Heart left ventricle (tissue), 16 donors: ENCODE measurements around the gene PROKR2. TPM values are rescaled to one million over a fixed set of nuclear protein-coding genes. Genes with fewer than 3 reads are reported as not detected.

Experiments
- ATAC-seq, 4 donors: fragments of 200-7000 bp; cut with Tn5 transposase; one replicate each; pipeline ENCODE4 v1.9.1; 2020 to 2022; ENCODE audit warnings: moderate library complexity in 4 of 4, mild to moderate bottlenecking in 3 of 4, moderate number of reproducible peaks in 1 of 4
- DNase-seq, 5 donors: peaks; one replicate each; pipeline ENCODE4 v3.0.0-alpha.2; 2020
- H3K27ac ChIP-seq, 12 donors: fragments of 200-600 bp; sonication (generic) in 4 of 12; one replicate each; pipeline versions ENCODE4 v1.5.0 to v1.8.0; 2016 to 2022; ENCODE audit warnings: mild to moderate bottlenecking in 2 of 12
- H3K27me3 ChIP-seq, 9 donors: fragments of 200-600 bp; sonication (generic) in 2 of 9; one replicate each; pipeline versions ENCODE4 v1.5.1 to v1.8.0; 2016 to 2022; ENCODE audit warnings: mild to moderate bottlenecking in 3 of 9
- H3K36me3 ChIP-seq, 9 donors: fragments of 200-600 bp; sonication (generic) in 2 of 9; one replicate each; pipeline versions ENCODE4 v1.5.0 to v1.8.0; 2018 to 2022; ENCODE audit warnings: mild to moderate bottlenecking in 2 of 9
- H3K4me1 ChIP-seq, 12 donors: fragments of 200-600 bp; sonication (generic) in 4 of 12; one replicate each; pipeline versions ENCODE4 v1.5.0 to v1.8.0; 2016 to 2022; ENCODE audit warnings: mild to moderate bottlenecking in 3 of 12
- H3K4me3 ChIP-seq, 12 donors: fragments of 200-600 bp; sonication (generic) in 4 of 12; one replicate each; pipeline versions ENCODE4 v1.5.0 to v1.8.0; 2017 to 2022; ENCODE audit warnings: mild to moderate bottlenecking in 9 of 12, moderate library complexity in 4 of 12
- H3K9me3 ChIP-seq, 12 donors: fragments of 200-600 bp; sonication (generic) in 4 of 12; one replicate each; pipeline versions ENCODE4 v1.5.0 to v1.8.0; 2016 to 2022; ENCODE audit warnings: mild to moderate bottlenecking in 1 of 12
- CTCF ChIP-seq, 12 donors: fragments of 200-600 bp; sonication (generic) in 4 of 12; IDR thresholded peaks; one replicate each; pipeline versions ENCODE4 v1.5.0 to v1.8.0; 2018 to 2022; ENCODE audit warnings: antibody characterized with exemption in 12 of 12, mild to moderate bottlenecking in 5 of 12
- POLR2A ChIP-seq, 2 donors: fragments of 450-650 bp; IDR thresholded peaks; one replicate each; pipeline ENCODE4 v1.6.1; 2017; ENCODE audit warnings: antibody characterized with exemption in 2 of 2, mild to moderate bottlenecking in 2 of 2, moderate library complexity in 2 of 2
- WGBS, 4 donors: extraction: QIAGEN DNeasy Blood & Tissue Kit in 2 of 4; methylation state at CpG; one replicate each; pipeline versions ENCODE4 v1.1.5 to v1.1.7; 2013 to 2018; 5-methylcytosine and 5-hydroxymethylcytosine counted together
- intact Hi-C, 10 donors: fragments of 100-400 bp; cut with DNase I; formaldehyde crosslinking; loops; one replicate each; pipeline versions ENCODE4 v1.11.1 to v1.14.2; 2022
- polyA plus RNA-seq, 2 donors: library from polyadenylated mRNA; stranded (reverse); fragments of 200-250 nt; gene quantifications; one replicate each; pipeline ENCODE4 v1.2.3, GENCODE V29; 2013
- total RNA-seq, 9 donors: library from RNA; depleted of rRNA in 2 of 9; stranded (reverse); fragments of >200 nt in 2 of 9; fragmentation: NEBNext Ultra II Directional in 3 of 9; extraction: Animal tissue kit (Norgen Biotek cat#: 25700) in 3 of 9; gene quantifications; one replicate each; pipeline versions ENCODE4 v1.1.0 to v1.2.4, GENCODE V29; 2016 to 2023
- donor health status: ischemic (EF 13 %, LVEDD 7.1; RV severe dilation, severe dysfunction).
- donor health status: healthy with polysubstance abuse.
- donor health status: DM: no; HTN: yes; CAD: no.
- donor health status: DM: no; HTN: no; CAD: no.
- donor health status: ischemic (EF 25% LVEDD 6.9; RV normal size, moderate dysfunction).
- donor health status: ischemic (EF 25% LVEDD 5.7; RV mildly dilated, moderate dysfunction).
- donor health status: healthy.
- donor health status: DM: yes; HTN: yes; CAD: no.
- donor health status: ischemic (EF 35%, LVEDD 5.7; RV mildly dilated, moderate dysfunction).
- donor health status: nonischemic (EF 11% LVEDD 7.7; RV severe dilation, severe dysfunction).
- donor health status: DM: yes; HTN: yes; CAD: no.
- donor health status: PGD.
- donor health status: ischemic (EF 29% LVEDD 5.4; RV normal size, mild dysfunction).
- donor health status: nonischemic (EF 23%, LVEDD 6.1; RV moderate dilation, normal function).

Gene PROKR2
- total and polyA plus RNA-seq, 11 donors: not detected

GRCh38 chr20:5353624-5354496 lies 37.1 kb upstream of the PROKR2 start:
- no peak for TF ChIP-seq CTCF (IDR thresholded peaks at IDR 0.05)
- no peak for TF ChIP-seq POLR2A (IDR thresholded peaks at IDR 0.05)
- no peaks in the 10 kb centered on the region for H3K9me3 ChIP-seq
- H3K27ac ChIP-seq: no peak overlapping the region
- no peak for ATAC-seq
- H3K27me3 ChIP-seq: no peaks in the 10 kb centered on the region
- no peak for DNase-seq
- H3K4me1 ChIP-seq: no peaks in the 10 kb centered on the region
- 57 to 66% (median 61%) methylated on average over 4 of the region's 4 CpGs for WGBS, 4 donors
- H3K36me3 ChIP-seq: no peaks in the 10 kb centered on the region
- intact Hi-C loops: loop anchor here in 1 of 10 donors (10.0 kb wide), 1 partner anchor 59 kb away; no protein-coding TSS in a partner anchor
- H3K4me3 ChIP-seq: no peak overlapping the region

DNA sequence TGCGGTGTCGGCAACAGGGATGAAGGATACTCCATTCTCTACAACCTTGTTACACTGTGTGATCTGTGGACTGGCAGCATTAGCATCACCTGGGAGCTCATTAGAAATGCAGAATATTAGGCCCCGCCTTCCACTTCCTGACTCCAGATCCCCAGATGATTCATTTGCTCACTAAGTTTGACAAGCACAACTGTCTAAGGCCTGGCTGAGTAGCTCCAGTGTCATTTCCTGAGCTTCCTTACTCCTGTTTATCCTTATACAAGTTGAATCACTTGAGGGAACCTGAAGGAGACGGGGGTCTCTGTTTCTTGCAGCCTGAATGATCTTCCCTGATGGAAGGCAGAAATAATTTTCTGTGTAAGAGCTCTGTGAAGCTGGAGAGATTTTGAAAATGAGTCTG lies 32.7 kb upstream of the PROKR2 start:
- 77 to 88% (median 85%) methylated on average over 4 of the region's 4 CpGs for WGBS, 4 donors
- Histone ChIP-seq H3K4me3 (no peak overlapping the region), H3K36me3 (no peaks in the 10 kb centered on the region), H3K27ac (no peak overlapping the region), H3K9me3 (no peaks in the 10 kb centered on the region), H3K4me1 (no peaks in the 10 kb centered on the region), H3K27me3 (no peaks in the 10 kb centered on the region)
- ATAC-seq (no peak), DNase-seq (no peak)
- intact Hi-C loops: no loop called here
- TF ChIP-seq POLR2A (IDR thresholded peaks at IDR 0.05): no peak
- no peak for TF ChIP-seq CTCF (IDR thresholded peaks at IDR 0.05)

DNA sequence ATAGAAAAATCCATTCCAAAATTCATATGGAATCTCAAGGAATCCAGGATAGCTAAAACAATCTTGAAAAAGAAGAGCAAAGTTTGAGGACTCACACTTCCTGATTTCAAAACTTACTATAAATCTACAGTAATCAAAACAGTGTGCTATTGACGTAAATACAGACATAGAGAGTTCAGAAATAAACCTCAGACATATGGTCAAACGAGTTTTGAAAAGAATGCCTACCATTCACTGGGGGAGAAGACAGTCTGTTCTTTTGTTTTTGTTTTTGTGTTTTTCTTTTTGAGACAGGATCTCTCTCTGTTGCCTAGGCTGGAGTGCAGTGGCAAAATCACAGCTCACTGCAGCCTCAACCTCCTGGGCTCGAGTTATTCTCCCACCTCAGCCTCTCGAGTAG lies 25.3 kb upstream of the PROKR2 start:
- Histone ChIP-seq H3K4me1 (no peaks in the 10 kb centered on the region), H3K9me3 (peaks cover 0 to 10% (median 0%) of the 10 kb centered on the region in 12 donors), H3K27me3 (no peaks in the 10 kb centered on the region), H3K36me3 (no peaks in the 10 kb centered on the region), H3K4me3 (no peak overlapping the region), H3K27ac (no peak overlapping the region)
- TF ChIP-seq CTCF (IDR thresholded peaks at IDR 0.05) (no peak), POLR2A (IDR thresholded peaks at IDR 0.05) (no peak)
- ATAC-seq: no peak
- DNase-seq: no peak
- WGBS, 4 donors: 44 to 48% (median 45%) methylated on average over 4 of the region's 4 CpGs
- intact Hi-C loops: no loop called here

- H3K9me3 ChIP-seq: no peaks in the 10 kb centered on the region
- DNase-seq: no peak
- ATAC-seq: no peak
- TF ChIP-seq POLR2A (IDR thresholded peaks at IDR 0.05): no peak
- no peak for TF ChIP-seq CTCF (IDR thresholded peaks at IDR 0.05)
- intact Hi-C loops: no loop called here
- no peaks in the 10 kb centered on the region for H3K36me3 ChIP-seq
- no peak overlapping the region for H3K27ac ChIP-seq
- WGBS, 4 donors: 69 to 85% (median 80%) methylated on average over 3 of the region's 3 CpGs
- no peaks in the 10 kb centered on the region for H3K4me1 ChIP-seq
- H3K4me3 ChIP-seq: no peak overlapping the region
- H3K27me3 ChIP-seq: peaks cover 0 to 1% (median 0%) of the 10 kb centered on the region in 9 donors
Observed at GRCh38 chr20:5331340-5331739, 14.6 kb upstream of the PROKR2 start.
